ENCODE measurements around the gene RAB10. TPM values are rescaled to one million over a fixed set of nuclear protein-coding genes. Genes with fewer than 3 reads are reported as not detected.

RAB10 gene
- total and polyA plus RNA-seq, 2 of the 13 experiments (the other 11 are each of a cell fraction or from before 2014, with no cell fraction given), result 48.2 to 120 TPM

DNA sequence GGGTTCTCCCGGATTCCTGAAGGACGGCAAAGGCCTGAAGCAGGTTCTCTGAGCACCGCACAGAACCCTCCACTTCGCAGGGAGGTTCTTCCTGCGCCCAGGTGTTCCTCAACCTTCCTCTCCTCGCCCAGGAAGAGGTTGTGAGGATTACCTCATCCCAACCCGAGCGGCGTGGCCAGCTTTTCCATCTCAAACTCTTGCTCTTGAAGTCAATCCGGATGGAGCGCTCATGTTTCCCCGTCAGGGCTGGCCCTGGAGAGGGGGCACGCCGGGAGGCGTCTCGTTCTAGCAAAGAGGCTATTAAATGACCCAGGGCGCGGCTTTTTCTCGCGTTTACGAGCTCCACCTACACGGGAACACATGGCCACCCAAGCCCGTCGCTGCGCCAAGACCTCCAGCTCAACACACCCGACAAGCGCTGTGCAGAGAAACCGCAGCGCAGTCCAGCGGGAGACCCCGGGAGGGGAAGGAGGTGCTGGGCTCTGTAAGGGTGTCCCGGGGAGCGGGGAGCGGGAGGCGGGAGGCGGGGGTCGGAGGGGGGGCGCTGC, 540 bp upstream of the RAB10 start (continued):
- TF ChIP-seq FOSL1 (CRISPR knock-in tag; IDR thresholded peaks at IDR 0.05; ENCODE audit: borderline replicate concordance) (no peak), HNRNPLL (IDR thresholded peaks at IDR 0.05; ENCODE audit: low read depth, low read length, poor library complexity, severe bottlenecking) (no peak), NR2F1 (CRISPR knock-in tag; IDR thresholded peaks at IDR 0.05) (no peak), EP300 (IDR thresholded peaks at IDR 0.05; ENCODE audit: low read depth in 2 of 2, low read length in 2 of 2) (peak in 1 of 2 experiments; percentile 20; a peak in 1 of 4 replicates), EP300 (CRISPR knock-in tag; IDR thresholded peaks at IDR 0.05; ENCODE audit: borderline replicate concordance) (no peak), NAIF1 (CRISPR knock-in tag; IDR thresholded peaks at IDR 0.05; ENCODE audit: borderline replicate concordance) (no peak), ZSCAN29 (CRISPR knock-in tag; conservative IDR thresholded peaks at IDR 0.05) (peak; percentile 83), MED8 (CRISPR knock-in tag; IDR thresholded peaks at IDR 0.05; ENCODE audit: insufficient replicate concordance) (peak; percentile 75), ZNF432 (CRISPR knock-in tag; IDR thresholded peaks at IDR 0.05; ENCODE audit: borderline replicate concordance) (no peak), NCOA1 (CRISPR knock-in tag; IDR thresholded peaks at IDR 0.05) (no peak), ZC3H4 (CRISPR knock-in tag; IDR thresholded peaks at IDR 0.05; ENCODE audit: borderline replicate concordance) (no peak), U2AF1 (optimal IDR thresholded peaks at IDR 0.05; ENCODE audit: low read depth, low read length) (no peak), SP140L (CRISPR knock-in tag; IDR thresholded peaks at IDR 0.05; ENCODE audit: borderline replicate concordance) (peak; percentile 24; the same call in 1 of the 2 replicates), NFE2L2 (IDR thresholded peaks at IDR 0.05; ENCODE audit: low read length) (no peak), TAF15 (IDR thresholded peaks at IDR 0.05; ENCODE audit: low read depth, low read length, poor library complexity, severe bottlenecking) (no peak), AGO1 (IDR thresholded peaks at IDR 0.05; ENCODE audit: low read depth, low read length, poor library complexity, severe bottlenecking) (no peak), SMARCE1 (IDR thresholded peaks at IDR 0.05; ENCODE audit: borderline replicate concordance) (no peak), XRCC5 (optimal IDR thresholded peaks at IDR 0.05; ENCODE audit: low read length) (no peak), ASH2L (IDR thresholded peaks at IDR 0.05; ENCODE audit: insufficient read length, low read depth, low read length) (peak; percentile 9), SRSF4 (IDR thresholded peaks at IDR 0.05; ENCODE audit: low read depth, low read length, poor library complexity, severe bottlenecking) (no peak), SIN3A (IDR thresholded peaks at IDR 0.05; ENCODE audit: borderline replicate concordance, low read depth, low read length) (peak; percentile 61; the same call in 1 of the 2 replicates), ZNF749 (CRISPR knock-in tag; IDR thresholded peaks at IDR 0.05; ENCODE audit: borderline replicate concordance) (no peak), NCOR1 (IDR thresholded peaks at IDR 0.05; ENCODE audit: borderline replicate concordance, low read length) (no peak)
- TF ChIP-seq, protein P1, sequence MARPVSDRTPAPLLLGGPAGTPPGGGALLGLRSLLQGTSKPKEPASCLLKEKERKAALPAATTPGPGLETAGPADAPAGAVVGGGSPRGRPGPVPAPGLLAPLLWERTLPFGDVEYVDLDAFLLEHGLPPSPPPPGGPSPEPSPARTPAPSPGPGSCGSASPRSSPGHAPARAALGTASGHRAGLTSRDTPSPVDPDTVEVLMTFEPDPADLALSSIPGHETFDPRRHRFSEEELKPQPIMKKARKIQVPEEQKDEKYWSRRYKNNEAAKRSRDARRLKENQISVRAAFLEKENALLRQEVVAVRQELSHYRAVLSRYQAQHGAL (CRISPR knock-in tag; IDR thresholded peaks at IDR 0.05; ENCODE audit: not compliant biosample characterization), result no peak
- TF ChIP-seq, protein P2, sequence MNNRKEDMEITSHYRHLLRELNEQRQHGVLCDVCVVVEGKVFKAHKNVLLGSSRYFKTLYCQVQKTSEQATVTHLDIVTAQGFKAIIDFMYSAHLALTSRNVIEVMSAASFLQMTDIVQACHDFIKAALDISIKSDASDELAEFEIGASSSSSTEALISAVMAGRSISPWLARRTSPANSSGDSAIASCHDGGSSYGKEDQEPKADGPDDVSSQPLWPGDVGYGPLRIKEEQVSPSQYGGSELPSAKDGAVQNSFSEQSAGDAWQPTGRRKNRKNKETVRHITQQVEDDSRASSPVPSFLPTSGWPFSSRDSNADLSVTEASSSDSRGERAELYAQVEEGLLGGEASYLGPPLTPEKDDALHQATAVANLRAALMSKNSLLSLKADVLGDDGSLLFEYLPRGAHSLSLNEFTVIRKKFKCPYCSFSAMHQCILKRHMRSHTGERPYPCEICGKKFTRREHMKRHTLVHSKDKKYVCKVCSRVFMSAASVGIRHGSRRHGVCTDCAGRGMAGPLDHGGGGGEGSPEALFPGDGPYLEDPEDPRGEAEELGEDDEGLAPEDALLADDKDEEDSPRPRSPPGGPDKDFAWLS (CRISPR knock-in tag; IDR thresholded peaks at IDR 0.05; ENCODE audit: borderline replicate concordance), result peak; percentile 4; the same call in 1 of the 2 replicates

Measured in HepG2 (cell line).